A549 (cell line): Measurements from ENCODE around the gene MYOZ2. TPM values are rescaled to one million over a fixed set of nuclear protein-coding genes. Genes with fewer than 3 reads are reported as not detected.

Source experiments
- ATAC-seq, 2 experiments: fragments of 200-7000 bp in 1 of 2; fragments of >200 bp in 1 of 2; cut with Nextera tagmentation in 1 of 2; cut with Tn5 transposase in 1 of 2; 3 replicates each; pipeline versions ENCODE4 v1.8.0 to v1.9.1; 2018 to 2020; ENCODE audit warnings: mild to moderate bottlenecking in 1 of 2, moderate library complexity in 1 of 2
- CTCF ChIA-PET: fragments of 300-600 bp; sonication (Branson Sonifier 250); formaldehyde crosslinking; extraction: SDS; loops from one replicate; lab custom pipeline; 2021; ENCODE audit warnings: antibody characterized with exemption, inconsistent platforms; lab: Yijun Ruan, JAX
- POLR2A ChIA-PET: fragments of 350-600 bp; formaldehyde crosslinking; extraction: SDS; loops from one replicate; lab custom pipeline; 2021; ENCODE audit warnings: antibody characterized with exemption, inconsistent platforms; lab: Yijun Ruan, JAX
- DNase-seq, 2 experiments: peaks; one replicate each; pipeline versions ENCODE4 v3.0.0 to v3.0.0-alpha.2; 2011 to 2016; ENCODE audit warnings: low read depth in 1 of 2, low spot score in 1 of 2
- FAIRE-seq: peaks from 2 replicates; lab custom pipeline; 2011; peaks lifted over from hg19 to GRCh38; lab: Jason Lieb, UNC
- H3K27ac ChIP-seq, 2 experiments: fragments of >200 bp; sonication (Bioruptor Twin); formaldehyde crosslinking; 3 replicates each; pipeline ENCODE4 v1.5.1; 2016 to 2017
- H3K4me1 ChIP-seq: fragments of >200 bp; sonication (Bioruptor Twin); formaldehyde crosslinking; 3 replicates; pipeline ENCODE4 v1.6.1; 2016
- H3K4me2 ChIP-seq: fragments of >200 bp; sonication (Bioruptor Twin); formaldehyde crosslinking; 3 replicates; pipeline ENCODE4 v1.6.1; 2016
- H3K4me3 ChIP-seq: fragments of >200 bp; sonication (Bioruptor Twin); formaldehyde crosslinking; 3 replicates; pipeline ENCODE4 v1.5.1; 2016
- H3K9me3 ChIP-seq: fragments of >200 bp; sonication (Bioruptor Twin); formaldehyde crosslinking; 3 replicates; pipeline ENCODE4 v1.6.1; 2016
- CBX8 ChIP-seq: fragments of 200-600 bp; sonication (generic); IDR thresholded peaks from 2 replicates; pipeline ENCODE4 v1.6.1; 2016
- CHD2 ChIP-seq: fragments of 150-350 bp; IDR thresholded peaks from 2 replicates; pipeline ENCODE4 v1.6.1; 2014; ENCODE audit warnings: low read length; ENCODE audit not compliant: partially characterized antibody
- E2F6 ChIP-seq: IDR thresholded peaks from 2 replicates; pipeline ENCODE4 v1.6.1; 2012; ENCODE audit warnings: low read depth, borderline replicate concordance
- EP300 ChIP-seq, 2 experiments: fragments of >200 bp; sonication (Bioruptor Twin); formaldehyde crosslinking; IDR thresholded peaks; 2 replicates in 1 of 2; 3 replicates in 1 of 2; pipeline ENCODE4 v1.6.1; 2016 to 2017
- ESRRA ChIP-seq: fragments of 150-350 bp; IDR thresholded peaks from 2 replicates; pipeline ENCODE4 v1.6.1; 2014; ENCODE audit warnings: mild to moderate bottlenecking, low read length, borderline replicate concordance
- FOXS1 ChIP-seq: fragments of 250-450 bp; sonication (Bioruptor Pico); IDR thresholded peaks from 2 replicates; pipeline ENCODE4 v1.5.0; 2020; ENCODE audit warnings: mild to moderate bottlenecking, moderate library complexity
- HDAC2 ChIP-seq: fragments of 200-600 bp; sonication (generic); IDR thresholded peaks from 2 replicates; pipeline ENCODE4 v1.6.1; 2016
- HES2 ChIP-seq: fragments of >200 bp; sonication (Bioruptor Twin); formaldehyde crosslinking; IDR thresholded peaks from 2 replicates; pipeline ENCODE4 v1.6.1; 2016
- HOXB13 ChIP-seq: fragments of 250-450 bp; sonication (Bioruptor Pico); IDR thresholded peaks from 2 replicates; pipeline ENCODE4 v1.5.0; 2020; ENCODE audit warnings: low read depth, mild to moderate bottlenecking, moderate library complexity
- HOXB5 ChIP-seq: fragments of 250-450 bp; sonication (Bioruptor Pico); IDR thresholded peaks from 2 replicates; pipeline ENCODE4 v1.5.0; 2020; ENCODE audit warnings: mild to moderate bottlenecking, moderate library complexity
- JUN ChIP-seq, 2 experiments: fragments of >200 bp; sonication (Bioruptor Twin); formaldehyde crosslinking; IDR thresholded peaks; 2 replicates in 1 of 2; 3 replicates in 1 of 2; pipeline ENCODE4 v1.6.1; 2016 to 2017
- JUNB ChIP-seq: fragments of >200 bp; sonication (Bioruptor Twin); formaldehyde crosslinking; IDR thresholded peaks from 2 replicates; pipeline ENCODE4 v1.6.1; 2016
- KDM1A ChIP-seq: fragments of 200-600 bp; sonication (generic); IDR thresholded peaks from 2 replicates; pipeline ENCODE4 v1.6.1; 2016; ENCODE audit warnings: low read depth, mild to moderate bottlenecking
- KDM5A ChIP-seq: fragments of 200-600 bp; sonication (generic); IDR thresholded peaks from 2 replicates; pipeline ENCODE4 v1.6.1; 2016; ENCODE audit warnings: antibody characterized with exemption, mild to moderate bottlenecking
- MAFK ChIP-seq: fragments of 450-650 bp; IDR thresholded peaks from 2 replicates; pipeline ENCODE4 v1.6.1; 2014; ENCODE audit not compliant: partially characterized antibody
- MAZ ChIP-seq: fragments of 150-350 bp; IDR thresholded peaks from 2 replicates; pipeline ENCODE4 v1.6.1; 2014; ENCODE audit warnings: antibody characterized with exemption, low read depth, low read length, borderline replicate concordance
- NPAS2 ChIP-seq: fragments of 250-450 bp; sonication (Bioruptor Pico); IDR thresholded peaks from 2 replicates; pipeline ENCODE4 v1.8.0; 2022; ENCODE audit warnings: mild to moderate bottlenecking, moderate library complexity, borderline replicate concordance
- NR3C1 ChIP-seq: fragments of >200 bp; sonication (Bioruptor Twin); formaldehyde crosslinking; IDR thresholded peaks from 3 replicates; pipeline ENCODE4 v1.6.1; 2017
- RFX5 ChIP-seq: fragments of 450-650 bp; IDR thresholded peaks from 2 replicates; pipeline ENCODE4 v1.7.1; 2014; ENCODE audit warnings: antibody characterized with exemption, mild to moderate bottlenecking, moderate library complexity
- RNF2 ChIP-seq: fragments of 200-600 bp; sonication (generic); IDR thresholded peaks from 2 replicates; pipeline ENCODE4 v1.6.1; 2016; ENCODE audit warnings: low read depth, mild to moderate bottlenecking, antibody characterized with exemption, moderate library complexity, borderline replicate concordance
- SMC3 ChIP-seq: fragments of >200 bp; sonication (Bioruptor Twin); formaldehyde crosslinking; IDR thresholded peaks from 3 replicates; pipeline ENCODE4 v1.6.1; 2018; ENCODE audit warnings: inconsistent platforms
- TFCP2L1 ChIP-seq: fragments of 250-450 bp; sonication (Bioruptor Pico); IDR thresholded peaks from 2 replicates; pipeline ENCODE4 v1.5.0; 2021; ENCODE audit warnings: mild to moderate bottlenecking
- ZC3H11A ChIP-seq: fragments of 450-650 bp; IDR thresholded peaks from 2 replicates; pipeline ENCODE4 v1.6.1; 2014; ENCODE audit warnings: antibody characterized with exemption, mild to moderate bottlenecking
- ZNF302 ChIP-seq: fragments of 250-450 bp; sonication (Bioruptor Pico); IDR thresholded peaks from 2 replicates; pipeline ENCODE4 v1.9.0; 2021; ENCODE audit warnings: inconsistent platforms, mild to moderate bottlenecking, moderate library complexity
- ZSCAN20 ChIP-seq: fragments of 250-450 bp; sonication (Bioruptor Pico); IDR thresholded peaks from 2 replicates; pipeline ENCODE4 v1.8.0; 2022; ENCODE audit warnings: mild to moderate bottlenecking, moderate library complexity
- WGBS: methylation state at CpG from one replicate; pipeline ENCODE4 v1.1.6; 2017; ENCODE audit errors: missing lambda C conversion rate; 5-methylcytosine and 5-hydroxymethylcytosine counted together
- polyA plus RNA-seq, 4 experiments: library from polyadenylated mRNA; depleted of rRNA in 3 of 4; stranded (reverse); fragments of >200 nt; fragmentation: RNase III in 1 of 4; extraction: RNeasy Plus Mini Kit Qiagen cat#74134 plus additional on column Dnase treatment in 1 of 4; gene quantifications; 2 replicates in 3 of 4; 3 replicates in 1 of 4; pipeline ENCODE4 v1.2.3, GENCODE V29; 2011 to 2017

MYOZ2 gene
- polyA plus RNA-seq, 2 of the 4 experiments (the other 2 are of a cell fraction): not detected

DNA sequence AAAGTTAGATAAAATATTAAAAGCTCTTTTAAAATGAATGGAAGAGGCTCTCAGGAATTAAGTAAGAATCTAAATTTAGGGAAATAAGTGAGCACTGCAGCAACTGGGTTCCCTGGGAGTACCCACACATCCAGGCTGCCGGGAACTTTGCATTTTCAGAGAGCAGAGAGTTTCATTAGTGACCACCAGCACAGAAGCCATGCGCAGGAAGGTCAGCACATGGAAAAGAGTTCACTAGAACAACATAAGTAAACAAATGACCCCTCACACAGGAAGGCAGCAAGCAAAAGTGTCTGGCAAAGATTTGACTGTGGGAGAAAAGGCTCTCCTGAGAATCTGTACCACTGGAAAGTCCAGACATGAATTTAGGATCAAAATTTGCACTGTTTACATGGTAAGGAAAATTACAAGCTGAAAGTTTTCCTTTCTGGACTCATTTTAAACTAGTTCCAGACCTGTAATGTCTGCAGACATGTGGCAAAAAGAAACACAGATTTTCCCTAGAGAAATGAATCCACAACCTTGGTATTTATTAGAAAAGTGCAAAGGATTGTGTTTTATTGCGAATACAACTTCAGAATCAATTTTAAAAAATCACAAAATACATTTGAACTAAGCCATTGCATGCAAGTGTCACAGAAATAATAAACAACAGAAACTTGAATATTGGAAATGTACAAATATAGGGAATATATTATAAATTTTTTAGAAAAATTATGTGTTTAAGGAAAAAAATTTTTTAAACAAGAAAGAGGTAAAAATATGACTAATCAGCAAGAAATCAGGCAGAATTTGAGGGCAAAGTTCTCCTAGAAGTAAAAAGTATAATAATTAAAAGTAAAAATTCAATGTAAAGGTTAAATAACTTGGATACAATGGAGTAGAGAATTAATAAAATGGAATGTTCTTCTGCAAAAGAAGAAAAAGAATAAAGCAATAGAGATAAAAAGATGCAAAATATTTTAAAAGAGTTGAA, 18.4 kb upstream of the MYOZ2 start:
- 93% methylated on average over 3 of the region's 3 CpGs for WGBS
- H3K4me2 ChIP-seq: no peak overlapping the region
- FAIRE-seq: no peak
- no peak overlapping the region for H3K4me3 ChIP-seq
- no peaks in the 10 kb centered on the region for H3K9me3 ChIP-seq
- ChIA-PET CTCF (no interaction called here), POLR2A (no interaction called here)
- H3K4me1 ChIP-seq: peaks cover 14% of the 10 kb centered on the region; the same call in 2 of the 3 replicates
- peak overlapping the region in 1 of 2 experiments; percentile 61; a peak in 1 of 6 replicates for H3K27ac ChIP-seq
- no peak for DNase-seq
- no peak for ATAC-seq
- TF ChIP-seq HOXB5 (no peak), HDAC2 (no peak), RFX5 (no peak), FOXS1 (CRISPR knock-in tag) (no peak), RNF2 (no peak), TFCP2L1 (CRISPR knock-in tag) (no peak), JUN (IDR thresholded peaks at IDR 0.05) (no peak), CBX8 (no peak)

GRCh38 chr4:119118397-119118796, 17.2 kb upstream of the MYOZ2 start:
- Histone ChIP-seq H3K4me1 (peaks cover 5% of the 10 kb centered on the region; the same call in 2 of the 3 replicates), H3K4me2 (no peak overlapping the region), H3K27ac (no peak overlapping the region), H3K9me3 (no peaks in the 10 kb centered on the region), H3K4me3 (no peak overlapping the region)
- ATAC-seq (no peak), DNase-seq (no peak), FAIRE-seq (no peak)
- ChIA-PET CTCF (no interaction called here), POLR2A (no interaction called here)
- TF ChIP-seq CHD2: no peak
- no peak for TF ChIP-seq MAZ
- no peak for TF ChIP-seq MAFK
- no peak for TF ChIP-seq E2F6
- TF ChIP-seq FOXS1 (CRISPR knock-in tag): no peak
- no peak for TF ChIP-seq HDAC2
- no peak for TF ChIP-seq JUNB
- no peak for TF ChIP-seq NR3C1
- no peak for TF ChIP-seq KDM1A
- no peak for TF ChIP-seq HOXB13 (CRISPR knock-in tag)
- no peak for TF ChIP-seq ZSCAN20
- no peak for TF ChIP-seq RNF2
- 95% methylated on average over 2 of the region's 2 CpGs for WGBS

DNA sequence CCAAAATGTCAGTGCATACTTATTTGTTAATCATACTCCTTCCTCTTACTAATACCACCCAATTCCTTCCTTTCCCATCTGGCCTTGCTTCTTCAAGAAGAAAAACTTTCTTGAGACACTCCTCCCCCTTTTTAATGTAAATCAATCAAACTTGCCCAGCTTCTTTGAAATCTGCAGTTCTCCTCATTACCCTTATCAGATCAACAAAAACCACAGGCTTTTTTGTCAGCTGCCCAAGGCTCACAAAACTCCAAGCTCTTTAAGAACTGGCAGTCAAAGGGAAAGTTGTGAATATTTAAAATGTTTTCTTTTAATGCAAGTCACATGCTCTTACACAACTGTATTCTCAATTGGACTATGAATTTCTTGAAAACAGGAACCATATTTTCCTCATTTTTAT, 11.3 kb upstream of the MYOZ2 start:
- Histone ChIP-seq H3K4me2 (no peak overlapping the region), H3K9me3 (no peaks in the 10 kb centered on the region), H3K4me1 (no peaks in the 10 kb centered on the region), H3K27ac (no peak overlapping the region), H3K4me3 (no peak overlapping the region)
- CTCF ChIA-PET: no interaction called here
- no peak for FAIRE-seq
- POLR2A ChIA-PET: no interaction called here
- TF ChIP-seq TFCP2L1 (CRISPR knock-in tag) (no peak), CBX8 (no peak), HES2 (no peak)
- no peak for DNase-seq
- no peak for ATAC-seq

- no peak overlapping the region for H3K4me3 ChIP-seq
- H3K4me2 ChIP-seq: no peak overlapping the region
- TF ChIP-seq NR3C1 (no peak), HES2 (no peak), ESRRA (no peak), SMC3 (no peak), KDM5A (no peak), HOXB13 (CRISPR knock-in tag) (no peak), ZNF302 (CRISPR knock-in tag) (no peak), ZC3H11A (no peak), EP300 (IDR thresholded peaks at IDR 0.05) (no peak), HOXB5 (no peak), NPAS2 (CRISPR knock-in tag) (no peak)
- TF ChIP-seq, all 56 proteins: peak for 0
- Histone ChIP-seq H3K4me1 (no peaks in the 10 kb centered on the region), H3K9me3 (no peaks in the 10 kb centered on the region), H3K27ac (no peak overlapping the region)
- ATAC-seq: no peak
- no peak for DNase-seq
- ChIA-PET POLR2A (no interaction called here), CTCF (no interaction called here)
- FAIRE-seq: no peak
Measured at GRCh38 chr4:119125931-119126330, 9.7 kb upstream of the MYOZ2 start.
